Uterus (tissue), 2 donors: ENCODE results near the gene NELL2.

Experiments
- POLR2A ChIP-seq, 2 donors: fragments of 450-650 bp; IDR thresholded peaks; one replicate each; pipeline ENCODE4 v1.6.1; 2016; ENCODE audit warnings: antibody characterized with exemption in 2 of 2, mild to moderate bottlenecking in 1 of 2, moderate library complexity in 1 of 2
- TF ChIP-seq, protein P1 (sequence below), 4 experiments: fragments of 200-600 bp in 2 of 4; fragments of 450-650 bp in 2 of 4; sonication (generic) in 2 of 4; IDR thresholded peaks; one replicate each; pipeline ENCODE4 v1.5.1; 2016 to 2019; ENCODE audit warnings: antibody characterized with exemption in 4 of 4, mild to moderate bottlenecking in 2 of 4, moderate library complexity in 1 of 4

DNA sequence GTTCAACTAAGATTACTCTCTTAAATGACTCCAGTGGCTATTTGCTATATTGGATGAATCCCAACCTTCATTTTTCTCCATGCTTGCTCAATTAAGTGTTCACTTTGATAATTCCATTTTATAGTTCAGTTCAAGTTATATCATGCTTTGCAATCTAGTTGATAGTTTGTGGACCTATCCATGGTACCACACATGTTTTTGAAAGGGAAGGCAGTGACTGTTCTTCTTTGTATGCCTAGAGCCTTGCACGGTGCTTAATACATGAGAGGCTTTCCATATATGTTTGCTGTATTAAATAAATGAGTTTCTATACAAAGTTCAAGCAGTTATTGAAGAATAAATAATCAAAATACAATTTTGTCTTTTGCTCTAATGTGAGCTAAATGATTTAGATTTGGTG lies 391.3 kb downstream of the NELL2 start:
- TF ChIP-seq, protein P1, sequence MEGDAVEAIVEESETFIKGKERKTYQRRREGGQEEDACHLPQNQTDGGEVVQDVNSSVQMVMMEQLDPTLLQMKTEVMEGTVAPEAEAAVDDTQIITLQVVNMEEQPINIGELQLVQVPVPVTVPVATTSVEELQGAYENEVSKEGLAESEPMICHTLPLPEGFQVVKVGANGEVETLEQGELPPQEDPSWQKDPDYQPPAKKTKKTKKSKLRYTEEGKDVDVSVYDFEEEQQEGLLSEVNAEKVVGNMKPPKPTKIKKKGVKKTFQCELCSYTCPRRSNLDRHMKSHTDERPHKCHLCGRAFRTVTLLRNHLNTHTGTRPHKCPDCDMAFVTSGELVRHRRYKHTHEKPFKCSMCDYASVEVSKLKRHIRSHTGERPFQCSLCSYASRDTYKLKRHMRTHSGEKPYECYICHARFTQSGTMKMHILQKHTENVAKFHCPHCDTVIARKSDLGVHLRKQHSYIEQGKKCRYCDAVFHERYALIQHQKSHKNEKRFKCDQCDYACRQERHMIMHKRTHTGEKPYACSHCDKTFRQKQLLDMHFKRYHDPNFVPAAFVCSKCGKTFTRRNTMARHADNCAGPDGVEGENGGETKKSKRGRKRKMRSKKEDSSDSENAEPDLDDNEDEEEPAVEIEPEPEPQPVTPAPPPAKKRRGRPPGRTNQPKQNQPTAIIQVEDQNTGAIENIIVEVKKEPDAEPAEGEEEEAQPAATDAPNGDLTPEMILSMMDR (IDR thresholded peaks at IDR 0.05): no peak
- no peak for TF ChIP-seq POLR2A (IDR thresholded peaks at IDR 0.05)
